ENCODE measurements around the gene COLQ.
"Not testable (repeated sequence)": the region's sequence is repeated elsewhere in the genome, so short reads cannot be mapped to it uniquely, and the experiment has no call there.

COLQ gene

DNA sequence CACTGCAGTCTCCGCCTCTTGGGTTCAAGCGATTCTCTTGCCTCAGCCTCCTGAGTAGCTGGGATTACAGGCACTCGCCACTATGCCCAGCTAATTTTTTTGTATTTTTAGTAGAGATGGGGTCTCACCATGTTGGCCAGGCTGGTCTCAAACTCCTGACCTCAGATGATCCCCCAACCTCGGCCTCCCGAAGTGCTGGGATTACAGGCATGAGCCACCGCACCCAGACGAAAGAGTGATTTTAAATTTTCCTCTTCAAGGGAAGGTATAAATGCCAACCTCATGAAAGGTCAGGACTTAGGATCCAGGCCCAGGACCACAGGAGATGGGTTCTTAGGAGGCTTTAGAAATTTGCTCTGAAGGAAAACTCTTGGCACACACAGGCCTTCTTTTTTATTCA is 110.5 kb downstream of the COLQ start:
- not testable (repeated sequence) for DNase-seq

DNA sequence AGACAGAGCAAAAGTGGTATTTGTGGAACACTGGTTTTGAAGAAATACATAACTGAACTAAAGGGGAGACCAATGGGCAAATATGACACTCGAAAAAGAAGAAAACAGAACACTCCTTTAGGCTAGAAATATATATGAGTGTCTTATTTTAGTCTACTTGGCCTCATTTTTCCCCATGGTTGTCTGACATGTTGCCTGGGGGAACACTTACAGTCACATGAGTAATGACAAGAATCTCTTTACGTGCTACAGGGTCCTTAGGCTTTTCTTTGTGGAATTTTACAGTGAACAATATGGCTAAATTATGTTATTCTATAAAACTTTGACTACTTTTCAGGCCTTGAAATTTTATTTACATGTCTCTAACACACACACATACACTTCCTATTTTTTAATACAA is 111.7 kb downstream of the COLQ start:
- no peak for DNase-seq

- no peak for DNase-seq
Measured at GRCh38 chr3:15409239-15409638, 112.3 kb downstream of the COLQ start.

DNA sequence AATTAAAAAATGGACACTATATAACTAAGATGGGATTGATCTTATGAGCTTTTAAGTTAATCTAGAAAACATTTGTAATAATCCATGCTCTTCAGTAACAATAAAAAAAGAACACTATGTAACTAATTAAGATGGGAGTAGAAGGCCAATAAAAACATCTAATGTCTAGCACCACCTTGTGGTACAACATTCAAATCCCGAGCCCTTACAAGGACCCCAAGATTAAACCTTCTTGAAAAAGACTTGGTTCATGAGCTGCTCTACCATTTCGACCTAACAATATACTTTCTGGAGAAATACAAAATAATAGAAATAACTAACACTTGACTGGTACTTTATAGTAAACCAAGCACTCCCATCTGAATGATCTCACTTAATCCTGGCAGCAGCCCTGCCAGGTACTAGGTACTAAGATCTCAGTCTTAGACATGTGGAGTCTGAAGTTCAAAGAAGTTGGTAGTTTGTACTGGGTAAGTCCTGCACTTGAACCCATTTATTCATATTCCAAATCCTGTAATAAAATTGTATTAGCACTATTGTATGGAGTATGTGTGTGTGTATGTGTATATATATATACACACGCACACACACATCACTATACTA is 116.0 kb downstream of the COLQ start:
- peak; percentile 4 for DNase-seq

DNA sequence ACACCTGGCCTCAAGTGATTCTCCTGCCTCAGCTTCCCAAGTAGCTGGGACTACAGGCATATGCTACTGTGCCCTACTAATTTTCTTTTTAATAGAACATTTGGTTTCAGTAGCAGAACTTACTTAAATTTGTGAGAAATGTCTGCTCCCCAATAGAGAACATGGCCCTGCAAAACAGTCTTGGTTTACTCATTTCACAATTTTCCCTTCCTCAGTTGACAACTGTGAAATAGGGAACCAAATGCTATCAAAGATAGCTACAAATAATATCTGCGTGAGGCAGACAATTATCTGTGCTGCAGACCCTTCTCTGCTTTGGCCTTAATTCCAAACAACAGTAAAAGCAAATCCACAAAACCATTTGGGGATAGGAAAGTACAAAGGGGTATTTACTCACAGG is 116.7 kb downstream of the COLQ start:
- no peak for DNase-seq

DNA sequence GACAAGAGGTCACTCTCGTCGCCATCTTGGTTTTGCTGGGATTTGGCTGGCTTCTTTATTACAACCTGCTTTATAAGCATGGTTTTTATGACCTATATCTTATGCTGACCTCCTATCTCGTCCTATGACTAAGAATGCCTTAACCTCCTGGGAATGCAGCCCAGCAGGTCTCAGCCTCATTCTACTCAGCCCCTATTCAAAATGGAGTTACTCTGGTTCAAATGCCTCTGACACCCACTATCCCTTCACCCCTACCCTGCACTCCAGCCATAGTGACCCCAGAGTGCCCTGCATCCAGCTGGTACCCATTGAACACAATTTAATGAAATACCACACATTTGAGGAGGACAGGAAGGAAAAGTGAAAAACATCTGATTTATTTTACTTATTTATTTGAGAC is 117.5 kb downstream of the COLQ start:
- no peak for DNase-seq

DNA sequence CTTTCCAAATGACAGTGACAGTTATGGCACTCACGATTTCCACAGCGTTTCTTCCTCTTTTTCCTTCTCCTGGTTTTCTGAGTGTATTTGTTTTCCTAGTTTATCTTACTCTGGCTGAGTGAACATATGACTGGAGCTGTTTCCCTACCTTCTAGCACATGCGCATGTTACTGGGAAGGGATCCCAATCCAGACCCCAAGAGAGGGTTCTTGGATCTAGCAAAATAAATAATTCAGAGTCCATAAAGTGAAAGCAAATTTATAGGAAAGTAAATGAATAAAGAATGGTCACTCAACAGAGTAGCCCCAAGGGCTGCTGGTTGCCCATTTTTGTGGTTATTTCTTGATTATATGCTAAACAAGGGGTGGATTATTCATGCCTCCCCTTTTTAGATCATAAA is 118.0 kb downstream of the COLQ start:
- no peak for DNase-seq

- DNase-seq = no peak
Measured at GRCh38 chr3:15401936-15402335, 119.6 kb downstream of the COLQ start.

Measured in retina (tissue), 1 donor.